Measurements from ENCODE around the gene FMO5.
"Not testable (repeated sequence)": the region's sequence is repeated elsewhere in the genome, so short reads cannot be mapped to it uniquely, and the experiment has no call there.

Gene FMO5

DNA sequence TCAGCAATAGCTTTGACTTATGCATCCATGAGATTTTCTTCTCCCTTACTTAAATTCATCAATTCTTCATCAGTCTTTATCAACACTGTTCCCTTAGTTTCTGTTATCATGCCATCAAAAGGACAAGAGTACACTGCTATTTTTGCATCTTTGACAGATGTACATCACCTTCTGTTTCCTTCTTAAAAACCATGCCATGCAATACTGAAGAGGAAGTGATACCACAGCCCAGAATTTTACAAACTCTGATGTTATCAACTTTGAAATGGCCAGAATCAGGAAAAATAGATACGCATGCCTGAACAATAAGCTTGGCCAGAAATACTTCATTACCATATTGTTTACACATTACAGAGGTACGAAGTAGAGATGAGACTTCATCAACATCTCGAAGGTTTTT, 21.1 kb downstream of the FMO5 start:
- no peak for FAIRE-seq

GRCh38 chr1:147202576-147202975, 22.6 kb downstream of the FMO5 start:
- FAIRE-seq = no peak

DNA sequence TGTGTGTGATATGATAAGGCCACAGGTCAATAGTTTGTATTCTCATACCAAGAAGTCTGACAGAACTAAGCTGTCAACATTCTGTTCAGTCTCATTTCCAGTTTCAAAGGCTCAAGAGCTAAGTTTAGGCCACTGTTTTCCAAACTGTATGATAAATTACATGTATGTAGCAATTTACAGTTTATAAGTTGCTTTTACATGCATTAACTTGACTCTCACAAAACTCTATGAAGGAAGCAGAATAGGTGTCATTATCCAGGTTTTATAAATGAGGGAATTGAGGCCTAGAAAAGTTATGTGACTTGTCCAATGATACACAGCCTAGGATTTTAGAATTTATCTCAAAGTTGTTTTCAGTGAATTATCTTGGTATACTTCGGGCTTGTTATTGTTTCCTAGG, 23.4 kb downstream of the FMO5 start:
- no peak for FAIRE-seq

DNA sequence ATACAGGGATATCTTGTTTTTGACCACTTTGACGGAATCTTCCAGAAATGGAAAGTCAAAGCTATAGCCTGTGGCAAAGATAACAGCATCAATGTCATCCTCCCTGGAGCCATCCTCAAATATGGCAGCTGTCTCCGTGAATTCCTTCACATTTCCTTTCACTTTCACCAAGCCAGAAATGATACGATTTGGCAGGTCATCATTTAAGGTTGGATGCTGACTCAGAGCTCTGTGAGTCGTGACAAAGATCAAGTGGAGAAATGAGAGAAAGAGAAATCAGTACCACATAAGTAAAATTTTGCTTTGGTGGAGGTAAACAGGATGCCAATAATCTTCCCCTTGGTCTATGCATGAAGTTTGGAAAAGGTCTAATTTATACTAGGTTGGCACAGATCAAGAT, 23.9 kb downstream of the FMO5 start:
- no peak for FAIRE-seq

DNA sequence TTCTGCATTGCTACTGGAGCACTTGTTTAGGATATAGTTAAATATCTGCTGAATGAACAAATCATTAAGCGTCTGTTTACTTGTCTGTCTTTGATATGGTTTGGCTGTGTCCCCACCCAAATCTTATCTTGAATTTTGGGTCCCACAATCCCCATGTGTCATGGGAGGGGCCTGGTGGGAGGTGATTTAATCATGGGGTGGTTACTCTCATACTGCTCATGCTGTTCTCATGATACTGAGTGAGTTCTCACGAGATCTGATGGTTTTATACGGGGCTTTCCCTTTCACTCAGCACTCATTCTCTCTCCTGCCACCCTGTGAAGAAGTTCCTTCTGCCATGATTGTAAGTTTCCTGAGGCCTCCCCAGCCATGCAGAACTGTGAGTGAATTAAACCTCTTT, 27.8 kb downstream of the FMO5 start:
- FAIRE-seq = not testable (repeated sequence)

DNA sequence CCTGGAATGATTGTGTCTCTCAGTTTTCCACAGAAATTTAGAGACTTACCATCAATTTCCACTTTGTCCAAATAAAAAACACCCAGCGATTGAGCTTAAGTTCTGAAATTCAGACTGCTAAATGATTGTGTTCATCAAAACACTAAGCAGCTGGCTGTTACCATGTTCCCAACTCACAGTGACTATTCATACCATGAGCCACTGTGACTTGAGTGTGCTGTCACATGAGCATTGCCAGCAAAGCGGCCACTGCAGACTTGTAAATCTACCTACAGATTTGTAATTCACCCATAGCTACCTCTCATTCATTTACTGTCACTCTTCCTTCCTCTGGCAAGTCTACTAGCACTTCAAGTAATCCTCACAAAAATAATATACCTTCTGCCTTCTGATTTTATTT, 35.6 kb downstream of the FMO5 start:
- no peak for FAIRE-seq

DNA sequence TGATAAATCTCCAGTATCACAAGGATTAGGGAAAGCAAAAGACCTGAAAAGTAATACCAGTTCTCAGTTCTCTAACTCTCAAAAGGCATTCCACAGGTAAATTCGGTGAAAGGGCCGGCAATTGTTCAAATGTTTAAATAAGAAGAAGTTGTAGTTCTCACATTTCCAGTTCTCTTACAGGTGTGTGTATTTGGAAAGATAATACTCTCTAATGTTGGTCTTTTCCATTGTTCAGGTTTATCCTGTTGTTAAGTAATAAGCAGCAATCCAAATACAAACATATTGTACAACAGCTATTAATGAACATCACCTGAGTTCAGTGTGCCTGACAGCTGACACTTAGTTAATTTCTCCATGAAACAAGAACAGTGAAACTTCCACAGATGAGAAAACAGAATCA, 39.7 kb downstream of the FMO5 start:
- no peak for FAIRE-seq

DNA sequence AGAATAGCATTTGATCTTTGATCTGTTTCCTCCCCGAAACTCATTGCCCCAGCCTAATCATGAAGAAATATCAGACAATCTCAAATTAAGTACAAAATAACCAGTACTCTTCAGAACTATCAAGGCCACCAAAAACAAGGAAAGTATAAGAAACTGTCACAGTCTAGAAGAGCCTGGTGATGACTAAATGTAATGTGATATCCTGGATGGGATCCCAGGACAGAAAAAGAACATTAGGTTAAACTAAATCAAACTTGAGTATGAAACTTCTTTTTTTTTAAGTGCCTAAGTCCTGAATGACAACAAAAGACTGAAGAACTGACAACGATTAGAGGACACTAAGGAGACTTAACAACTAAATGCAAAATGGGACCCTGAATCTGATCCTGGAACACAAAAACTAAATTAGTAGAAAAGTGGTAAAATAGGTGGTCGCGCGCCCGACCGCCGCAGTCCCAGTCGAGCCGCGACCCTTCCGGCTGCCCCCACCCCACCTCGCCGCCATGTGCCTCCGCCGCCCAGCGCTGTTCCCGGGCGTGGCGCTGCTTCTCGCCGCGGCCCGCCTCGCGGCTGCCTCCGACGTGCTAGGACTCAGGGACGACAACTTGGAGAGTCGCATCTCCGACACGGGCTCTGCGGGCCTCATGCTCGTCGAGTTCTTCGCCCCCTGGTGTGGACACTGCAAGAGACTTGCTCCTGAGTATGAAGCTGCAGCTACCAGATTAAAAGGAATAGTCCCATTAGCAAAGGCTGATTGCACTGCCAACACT, 47.3 kb downstream of the FMO5 start:
- FAIRE-seq = no peak

DNA sequence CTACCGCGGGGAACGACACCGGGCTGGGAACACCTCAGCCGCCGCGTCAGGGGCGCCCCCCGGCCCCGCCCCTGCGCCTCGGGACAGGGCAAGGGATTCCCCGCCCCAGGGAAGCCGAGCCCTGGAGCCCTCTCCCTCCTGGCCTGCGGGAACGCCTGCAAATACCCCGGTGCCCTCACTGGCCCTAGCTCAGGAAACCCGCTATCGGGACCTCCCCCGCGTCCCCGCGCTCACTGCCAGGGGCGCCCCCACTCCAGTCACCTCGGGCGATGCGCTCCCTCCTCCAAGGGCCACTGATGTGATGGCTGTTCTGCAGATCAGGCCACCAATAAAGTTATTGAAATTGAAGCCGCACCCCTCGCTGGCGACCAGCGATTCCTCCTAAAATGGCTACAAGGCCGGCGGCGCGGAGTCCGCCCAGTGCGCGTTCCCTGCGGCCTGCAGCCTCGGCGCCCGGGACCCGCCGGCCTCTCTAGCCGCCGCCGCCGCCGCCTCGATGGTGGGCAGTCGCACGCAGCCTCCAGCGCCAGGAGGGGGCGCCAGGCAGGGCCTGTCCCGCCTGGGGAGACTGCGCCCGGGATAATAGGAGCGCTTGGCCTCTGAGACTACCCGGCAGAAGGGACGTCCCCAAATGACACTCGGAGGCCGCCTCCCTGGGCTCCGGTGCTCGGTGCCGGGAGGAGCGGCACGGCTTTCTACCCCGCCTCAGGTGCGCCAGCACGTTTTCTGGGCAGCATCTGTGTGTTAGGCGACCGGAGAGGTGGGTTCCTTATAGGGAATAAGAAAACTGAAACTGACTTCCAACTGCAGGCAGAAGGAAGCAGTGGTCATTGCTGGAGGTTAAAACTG, 52.7 kb downstream of the FMO5 start, which contains the start of gene PRKAB2:
Gene PRKAB2 (minus strand): TSS at position 303 of the 849 bp plus-strand sequence. CDS start 326 bp downstream, outside the sequence.
- FAIRE-seq = no peak

DNA sequence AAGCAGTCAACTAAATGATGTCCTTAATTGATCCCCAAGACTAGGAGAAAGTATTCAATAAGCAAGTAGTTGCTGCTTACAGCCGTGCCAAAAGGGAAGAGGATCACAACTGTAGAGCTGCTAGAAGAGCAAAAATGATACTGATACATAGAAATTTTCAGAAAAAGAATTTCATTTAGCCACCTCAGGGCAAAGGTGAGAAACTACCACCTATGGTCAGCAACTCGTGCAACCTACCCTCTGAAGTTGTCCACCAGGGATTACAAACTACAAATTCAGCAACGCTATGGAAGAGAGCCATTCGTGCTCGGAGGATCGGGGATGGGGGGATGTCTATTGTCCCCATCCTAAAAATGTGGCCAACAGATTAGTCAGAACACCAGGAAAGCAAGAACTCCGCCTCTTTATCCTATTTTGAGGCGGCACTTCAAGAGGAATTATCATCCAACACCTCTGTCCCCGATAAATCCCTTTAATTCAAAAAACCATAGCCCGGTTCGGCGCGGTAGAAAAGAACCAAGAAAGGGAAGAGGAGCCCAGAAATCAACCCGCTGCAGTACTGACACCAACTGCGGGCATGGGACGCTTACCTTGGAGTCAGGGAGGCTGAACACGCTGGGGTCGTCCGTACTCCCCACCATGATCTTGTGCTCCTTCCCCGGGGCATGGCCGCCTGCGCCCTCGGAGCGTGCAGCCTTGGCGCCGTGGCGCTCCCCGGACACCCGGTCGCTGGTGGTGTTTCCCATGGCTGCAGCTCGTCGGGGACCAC, 53.6 kb downstream of the FMO5 start:
- no peak for FAIRE-seq

- FAIRE-seq = no peak
Measured at GRCh38 chr1:147169840-147170674, 55.1 kb downstream of the FMO5 start.

GRCh38 chr1:147169171-147169570, 56.0 kb downstream of the FMO5 start:
- no peak for FAIRE-seq

DNA sequence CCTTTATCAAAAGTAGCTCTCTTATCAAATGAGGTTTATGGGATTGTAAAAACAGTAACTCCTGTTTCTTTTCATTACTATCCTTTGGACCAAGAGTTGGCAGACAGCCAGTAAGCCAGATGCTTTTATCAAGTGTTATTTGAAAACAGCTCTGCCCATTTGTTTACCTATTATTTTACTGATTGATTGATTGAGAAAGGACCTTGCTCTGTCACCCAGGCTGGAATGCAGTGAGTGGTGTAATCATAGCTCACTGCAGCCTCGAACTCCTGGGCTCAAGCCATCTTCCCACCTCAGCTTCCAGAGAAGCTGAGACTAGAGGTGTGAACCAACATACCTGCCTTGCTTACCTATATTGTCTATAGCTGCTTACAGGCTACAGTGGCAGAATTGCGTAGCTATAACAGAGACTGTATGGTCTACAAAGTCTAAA, 56.5 kb downstream of the FMO5 start:
- FAIRE-seq = no peak

GRCh38 chr1:147167365-147167764, 57.8 kb downstream of the FMO5 start:
- FAIRE-seq = no peak

DNA sequence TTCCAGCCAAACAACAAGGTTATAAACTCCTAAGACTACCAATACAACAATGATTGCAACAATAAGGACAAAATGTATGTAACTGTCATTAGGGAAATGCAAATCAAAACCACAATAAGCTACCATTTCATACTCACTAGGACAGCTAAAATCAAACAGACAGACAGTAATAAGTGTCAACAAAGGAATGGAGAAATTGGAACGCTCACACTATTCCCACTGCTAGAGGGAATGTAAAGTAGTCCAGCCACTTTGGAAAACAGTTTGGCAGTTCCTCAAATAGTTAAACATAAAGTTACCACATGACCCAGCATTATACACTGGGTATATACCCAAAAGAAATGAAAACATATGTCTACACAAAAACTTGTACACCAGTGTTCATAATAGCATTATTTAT, 62.1 kb downstream of the FMO5 start:
- no peak for FAIRE-seq

DNA sequence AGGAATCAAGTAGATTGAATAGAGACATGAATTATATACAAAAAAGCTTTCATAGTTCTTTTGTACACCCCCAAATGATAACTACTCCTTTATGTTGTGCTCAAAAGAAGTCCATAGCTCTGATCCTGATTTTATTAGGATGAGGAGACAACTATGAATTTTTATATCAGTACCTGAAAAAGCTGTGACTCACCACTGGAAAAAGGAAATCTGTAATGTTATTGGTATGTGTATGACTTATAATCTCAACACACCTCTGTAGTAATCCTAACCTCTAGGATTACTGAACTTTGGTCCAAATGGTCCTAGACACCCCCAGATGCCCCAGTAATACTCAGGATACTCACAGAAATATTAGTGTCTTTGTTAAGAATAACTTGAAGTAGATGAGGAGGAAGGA, 63.0 kb downstream of the FMO5 start:
- no peak for FAIRE-seq

- FAIRE-seq = not testable (repeated sequence)
Measured at GRCh38 chr1:147157116-147157515, 68.0 kb downstream of the FMO5 start.

GRCh38 chr1:147156642-147157041, 68.5 kb downstream of the FMO5 start:
- no peak for FAIRE-seq

DNA sequence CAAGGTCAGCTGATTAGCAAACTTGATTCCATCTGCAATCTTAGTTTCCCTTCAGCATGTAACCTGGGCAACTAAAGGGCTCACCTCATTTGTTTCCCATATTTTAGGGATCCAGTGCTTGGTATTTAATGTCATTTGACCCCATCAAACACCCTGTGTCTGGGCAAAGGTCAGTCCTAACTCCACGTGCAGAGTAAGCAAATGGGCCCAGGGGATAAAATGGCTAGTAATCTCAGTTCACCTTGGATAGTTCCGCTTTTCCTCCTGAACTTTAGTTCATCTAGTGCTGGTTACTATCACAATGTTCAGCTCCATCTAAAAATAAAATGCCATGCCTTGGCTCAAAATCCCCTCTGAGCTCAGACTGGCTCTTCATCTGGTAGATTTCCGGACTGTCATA, 72.4 kb downstream of the FMO5 start:
- FAIRE-seq = no peak

DNA sequence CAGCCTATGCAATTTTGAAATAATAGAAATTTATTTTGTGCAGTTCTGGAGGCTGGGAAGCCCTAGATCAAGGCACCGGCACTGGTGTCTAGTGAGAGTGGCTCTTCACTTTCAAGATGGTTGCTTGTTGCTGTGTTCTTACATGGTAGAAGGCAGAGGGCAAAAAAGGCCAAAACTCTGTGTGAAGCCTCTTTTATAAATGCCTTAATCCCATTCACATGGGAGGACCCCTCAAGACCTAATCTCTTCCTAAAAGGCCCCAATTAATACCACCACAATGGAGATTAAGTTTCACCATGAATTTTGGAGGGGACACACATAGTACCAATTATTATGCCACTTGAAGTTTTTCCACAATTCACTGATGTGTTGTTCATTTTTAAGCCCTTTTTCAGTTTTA, 73.9 kb downstream of the FMO5 start:
- no peak for FAIRE-seq

- FAIRE-seq = no peak
Measured at GRCh38 chr1:147142886-147143285, 82.3 kb downstream of the FMO5 start.

Data from colon (tissue), 2 donors.